Neural progenitor cell (in vitro differentiated cells): ENCODE measurements around the gene UBE2D2. TPM values are rescaled to one million over a fixed set of nuclear protein-coding genes. Genes with fewer than 3 reads are reported as not detected.
A peak's percentile ranks its signal among the peaks of the same experiment; 100 is the strongest.

Source experiments
- DNase-seq: peaks from one replicate; pipeline ENCODE4 v3.0.0-alpha.2; 2016; ENCODE audit warnings: low spot score
- H2AFZ ChIP-seq: fragments of 200-600 bp; sonication (generic); replicated peaks from 2 replicates; pipeline ENCODE4 v1.6.1; 2016; ENCODE audit warnings: antibody characterized with exemption
- H3F3A ChIP-seq: fragments of 200-600 bp; sonication (generic); 2 replicates; pipeline ENCODE4 v1.6.1; 2016; ENCODE audit warnings: antibody characterized with exemption, low read depth
- H3K27ac ChIP-seq: fragments of 200-600 bp; sonication (generic); 2 replicates; pipeline ENCODE4 v1.5.1; 2016; ENCODE audit warnings: mild to moderate bottlenecking
- H3K27me3 ChIP-seq: fragments of 200-600 bp; sonication (generic); 2 replicates; pipeline ENCODE4 v1.6.1; 2016; ENCODE audit warnings: mild to moderate bottlenecking, moderate library complexity
- H3K36me3 ChIP-seq: fragments of 200-600 bp; sonication (generic); 2 replicates; pipeline ENCODE4 v1.5.1; 2016
- H3K4me1 ChIP-seq: fragments of 200-600 bp; sonication (generic); 2 replicates; pipeline ENCODE4 v1.6.1; 2016; ENCODE audit warnings: mixed run types
- H3K4me2 ChIP-seq: fragments of 200-600 bp; sonication (generic); 2 replicates; pipeline ENCODE4 v1.6.1; 2016
- H3K4me3 ChIP-seq: fragments of 200-600 bp; sonication (generic); 2 replicates; pipeline ENCODE4 v1.5.1; 2016
- H3K79me2 ChIP-seq: fragments of 200-600 bp; sonication (generic); 2 replicates; pipeline ENCODE4 v1.6.1; 2016; ENCODE audit warnings: low read depth
- H3K9ac ChIP-seq: fragments of 200-600 bp; sonication (generic); 2 replicates; pipeline ENCODE4 v1.6.1; 2016
- H3K9me3 ChIP-seq: fragments of 200-600 bp; sonication (generic); 2 replicates; pipeline ENCODE4 v1.5.1; 2016; ENCODE audit warnings: low read depth
- H4K20me1 ChIP-seq: fragments of 200-600 bp; sonication (generic); 2 replicates; pipeline ENCODE4 v1.6.1; 2016; ENCODE audit warnings: low read depth
- H3K27ac Mint-ChIP-seq: 3 replicates; pipeline ENCODE4 v1.8.0; 2021; ENCODE audit warnings: mixed read lengths
- H3K27me3 Mint-ChIP-seq: 2 replicates; pipeline ENCODE4 v1.8.0; 2022; ENCODE audit warnings: low read depth, mild to moderate bottlenecking, inconsistent platforms, moderate library complexity, mixed read lengths; ENCODE audit not compliant: insufficient read depth
- H3K36me3 Mint-ChIP-seq: 3 replicates; pipeline ENCODE4 v1.8.0; 2021; ENCODE audit warnings: mixed read lengths
- H3K4me1 Mint-ChIP-seq: 3 replicates; pipeline ENCODE4 v1.8.0; 2021; ENCODE audit warnings: mixed read lengths
- H3K4me3 Mint-ChIP-seq: 3 replicates; pipeline ENCODE4 v1.8.0; 2021; ENCODE audit warnings: mild to moderate bottlenecking, moderate library complexity, mixed read lengths
- H3K9me3 Mint-ChIP-seq: 3 replicates; pipeline ENCODE4 v1.8.0; 2020; ENCODE audit warnings: mixed read lengths
- EZH2 ChIP-seq: fragments of 200-600 bp; sonication (generic); IDR thresholded peaks from 2 replicates; pipeline ENCODE4 v1.6.1; 2017; ENCODE audit warnings: antibody characterized with exemption, mild to moderate bottlenecking, moderate library complexity
- EZH2phosphoT487 ChIP-seq: fragments of 200-600 bp; sonication (generic); IDR thresholded peaks from 2 replicates; pipeline ENCODE4 v1.6.1; 2017; ENCODE audit warnings: antibody characterized with exemption
- small RNA-seq: library from RNA; depleted of rRNA; stranded (forward); fragments of <200 nt; gene quantifications from one replicate; pipeline ENCODE3, GENCODE V24; 2015
- total RNA-seq: library from RNA; depleted of rRNA; stranded (reverse); fragments of >200 nt; gene quantifications from 2 replicates; pipeline ENCODE4 v1.2.3, GENCODE V29; 2015; ENCODE audit warnings: low replicate concordance
- TF ChIP-seq, protein P1 (sequence below): fragments of 200-600 bp; sonication (generic); IDR thresholded peaks from 2 replicates; pipeline ENCODE4 v1.5.1; 2017; ENCODE audit warnings: antibody characterized with exemption, mild to moderate bottlenecking

UBE2D2 gene
- total RNA-seq, 1 donor from 2014 or later = 141 TPM

DNA sequence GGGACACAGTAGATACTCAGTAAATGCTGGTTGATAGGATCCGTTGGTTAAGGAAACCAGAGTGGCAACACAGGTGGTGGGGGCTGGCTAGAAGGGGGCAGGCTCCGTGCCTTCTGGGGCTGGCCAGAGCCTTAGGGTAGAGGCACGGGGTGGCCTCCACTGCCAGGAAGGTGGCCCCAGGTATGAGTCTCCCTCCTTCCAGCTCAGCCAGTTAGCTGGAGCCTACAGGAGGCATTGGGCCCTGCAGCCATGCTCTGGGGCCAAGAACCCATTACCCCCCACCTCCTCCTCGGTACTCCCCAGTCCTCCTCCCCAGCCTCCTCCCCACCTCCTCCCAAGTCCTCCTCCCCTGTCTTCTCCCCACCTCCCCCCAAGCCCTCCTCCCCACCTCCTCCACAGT lies 114.7 kb downstream of the UBE2D2 start:
- Mint-ChIP-seq H3K4me3 (no peak overlapping the region), H3K27me3 (peaks cover 3% of the 10 kb centered on the region), H3K4me1 (peaks cover 60% of the 10 kb centered on the region), H3K9me3 (no peaks in the 10 kb centered on the region), H3K27ac (no peak overlapping the region), H3K36me3 (peaks cover 5% of the 10 kb centered on the region)
- Histone ChIP-seq H3K79me2 (peaks cover 67% of the 10 kb centered on the region), H3K36me3 (no peaks in the 10 kb centered on the region), H3K4me1 (peaks cover 34% of the 10 kb centered on the region), H2AFZ (no peak overlapping the region), H3F3A (peaks cover 23% of the 10 kb centered on the region), H3K9ac (no peak overlapping the region), H3K9me3 (no peaks in the 10 kb centered on the region), H3K4me2 (no peak overlapping the region), H3K27me3 (no peaks in the 10 kb centered on the region), H3K27ac (no peak overlapping the region), H4K20me1 (peaks cover 48% of the 10 kb centered on the region), H3K4me3 (no peak overlapping the region)
- TF ChIP-seq, protein P1, sequence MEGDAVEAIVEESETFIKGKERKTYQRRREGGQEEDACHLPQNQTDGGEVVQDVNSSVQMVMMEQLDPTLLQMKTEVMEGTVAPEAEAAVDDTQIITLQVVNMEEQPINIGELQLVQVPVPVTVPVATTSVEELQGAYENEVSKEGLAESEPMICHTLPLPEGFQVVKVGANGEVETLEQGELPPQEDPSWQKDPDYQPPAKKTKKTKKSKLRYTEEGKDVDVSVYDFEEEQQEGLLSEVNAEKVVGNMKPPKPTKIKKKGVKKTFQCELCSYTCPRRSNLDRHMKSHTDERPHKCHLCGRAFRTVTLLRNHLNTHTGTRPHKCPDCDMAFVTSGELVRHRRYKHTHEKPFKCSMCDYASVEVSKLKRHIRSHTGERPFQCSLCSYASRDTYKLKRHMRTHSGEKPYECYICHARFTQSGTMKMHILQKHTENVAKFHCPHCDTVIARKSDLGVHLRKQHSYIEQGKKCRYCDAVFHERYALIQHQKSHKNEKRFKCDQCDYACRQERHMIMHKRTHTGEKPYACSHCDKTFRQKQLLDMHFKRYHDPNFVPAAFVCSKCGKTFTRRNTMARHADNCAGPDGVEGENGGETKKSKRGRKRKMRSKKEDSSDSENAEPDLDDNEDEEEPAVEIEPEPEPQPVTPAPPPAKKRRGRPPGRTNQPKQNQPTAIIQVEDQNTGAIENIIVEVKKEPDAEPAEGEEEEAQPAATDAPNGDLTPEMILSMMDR = no peak
- TF ChIP-seq EZH2phosphoT487 (no peak), EZH2 (no peak)
- DNase-seq = no peak

DNA sequence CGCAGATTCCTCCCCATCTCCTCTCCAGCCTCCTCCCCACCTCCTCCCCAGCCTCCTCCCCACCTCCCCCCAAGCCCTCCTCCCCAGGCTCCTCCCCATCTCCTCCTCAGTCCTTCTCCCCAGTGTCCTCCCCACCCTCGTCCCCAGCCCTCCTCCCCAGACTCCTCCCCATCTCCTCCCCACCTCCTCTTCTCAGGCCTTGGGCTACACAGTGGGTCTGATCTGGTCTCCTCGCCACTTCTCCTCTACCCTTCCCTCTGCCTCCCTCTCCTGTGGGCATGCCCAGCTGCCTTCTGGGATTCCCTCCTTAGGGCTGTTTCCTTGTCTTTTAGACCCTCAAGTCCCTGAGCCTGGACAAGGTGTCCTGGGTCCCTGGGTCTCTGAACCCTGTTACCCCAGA lies 115.3 kb downstream of the UBE2D2 start:
- Histone ChIP-seq H3K27ac (no peak overlapping the region), H3F3A (peaks cover 22% of the 10 kb centered on the region), H3K36me3 (no peaks in the 10 kb centered on the region), H3K27me3 (no peaks in the 10 kb centered on the region), H4K20me1 (peaks cover 45% of the 10 kb centered on the region), H3K9me3 (no peaks in the 10 kb centered on the region), H3K9ac (no peak overlapping the region), H3K79me2 (peaks cover 61% of the 10 kb centered on the region), H3K4me2 (peak overlapping the region; percentile 63), H3K4me1 (peaks cover 28% of the 10 kb centered on the region), H3K4me3 (no peak overlapping the region), H2AFZ (no peak overlapping the region)
- DNase-seq = no peak
- peak overlapping the region; percentile 67 for H3K4me3 Mint-ChIP-seq
- peaks cover 6% of the 10 kb centered on the region for H3K36me3 Mint-ChIP-seq
- peaks cover 57% of the 10 kb centered on the region for H3K4me1 Mint-ChIP-seq
- TF ChIP-seq, protein P1 = no peak
- TF ChIP-seq EZH2 = no peak
- H3K27me3 Mint-ChIP-seq = peaks cover 3% of the 10 kb centered on the region
- H3K27ac Mint-ChIP-seq = peak overlapping the region; percentile 80
- no peaks in the 10 kb centered on the region for H3K9me3 Mint-ChIP-seq

DNA sequence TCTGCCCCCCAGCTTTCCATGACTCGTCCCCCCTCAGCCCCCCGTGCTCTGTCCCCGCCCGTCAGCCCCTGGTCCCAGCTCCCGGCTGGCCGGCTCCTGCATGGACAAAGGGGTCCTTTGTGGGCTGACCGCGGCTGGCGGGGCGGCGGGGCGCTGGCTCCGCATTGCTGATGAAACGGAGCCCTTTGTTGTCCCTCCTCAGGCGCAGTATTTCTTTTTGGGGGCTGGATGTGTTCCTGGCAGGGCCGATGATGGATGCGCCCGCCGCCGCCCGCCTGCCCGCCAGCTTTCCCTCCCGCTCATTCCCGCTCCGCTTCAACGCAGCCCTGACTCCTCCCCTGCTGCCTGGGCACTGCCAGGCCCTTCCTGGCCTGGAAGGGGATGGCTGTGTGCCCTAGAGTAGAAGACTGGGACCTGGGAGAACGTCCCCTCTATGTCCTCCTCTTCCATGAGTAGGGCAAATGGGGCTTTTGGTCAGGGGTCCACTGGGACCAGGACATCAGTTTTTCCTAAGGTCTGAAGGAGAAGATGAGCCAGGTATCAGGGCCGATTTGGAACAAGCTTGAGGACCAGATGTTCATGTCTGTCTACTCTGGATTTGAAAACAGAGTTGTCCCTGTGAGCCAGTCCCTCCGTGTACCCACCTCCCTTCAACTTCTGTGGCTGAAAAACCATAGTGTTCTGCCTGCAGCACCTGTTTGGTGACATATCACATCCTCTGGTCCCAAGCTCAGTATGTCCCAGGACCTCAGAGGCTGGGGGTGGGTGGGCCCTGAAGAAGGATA lies 116.0 kb downstream of the UBE2D2 start:
- Mint-ChIP-seq H3K36me3 (peaks cover 10% of the 10 kb centered on the region), H3K9me3 (no peaks in the 10 kb centered on the region), H3K4me1 (peaks cover 56% of the 10 kb centered on the region), H3K4me3 (peak overlapping the region; percentile 72), H3K27ac (peak overlapping the region; percentile 98), H3K27me3 (no peaks in the 10 kb centered on the region)
- no peak overlapping the region for H3K9ac ChIP-seq
- peaks cover 54% of the 10 kb centered on the region for H3K79me2 ChIP-seq
- H3K4me3 ChIP-seq = no peak overlapping the region
- H3K9me3 ChIP-seq = no peaks in the 10 kb centered on the region
- no peaks in the 10 kb centered on the region for H3K36me3 ChIP-seq
- H4K20me1 ChIP-seq = peaks cover 45% of the 10 kb centered on the region
- H3K27ac ChIP-seq = no peak overlapping the region
- no peak for TF ChIP-seq EZH2
- no peak for TF ChIP-seq EZH2phosphoT487
- TF ChIP-seq, protein P1 = no peak
- H2AFZ ChIP-seq = no peak overlapping the region
- H3K27me3 ChIP-seq = no peaks in the 10 kb centered on the region
- DNase-seq = peak; percentile 84
- H3F3A ChIP-seq = peaks cover 16% of the 10 kb centered on the region
- H3K4me1 ChIP-seq = peaks cover 24% of the 10 kb centered on the region
- H3K4me2 ChIP-seq = peak overlapping the region; percentile 63

Small RNA genes within 50 kb of the gene (small RNA-seq; reads per million reads assigned to genes)
- not detected for gene RF00019

Other genes starting within 250 kb of the UBE2D2 start
- 115 and 201 TPM in 2 replicates for gene PAIP2, start 219.5 kb upstream of the UBE2D2 start, total RNA-seq
- gene SLC23A1, start 178.0 kb upstream of the UBE2D2 start, total RNA-seq = not detected in 2 replicates
- 0.53 TPM in 1 of 2 replicates, not detected in the other for gene MZB1, start 171.4 kb upstream of the UBE2D2 start, total RNA-seq
- gene PROB1, start 166.2 kb upstream of the UBE2D2 start, total RNA-seq = 0.67 and 2.6 TPM in 2 replicates
- gene SPATA24, start 157.2 kb upstream of the UBE2D2 start, total RNA-seq = 15.2 and 15.7 TPM in 2 replicates
- gene DNAJC18, start 121.8 kb upstream of the UBE2D2 start, total RNA-seq = 13.7 and 21.7 TPM in 2 replicates
- gene ECSCR, start 98.6 kb upstream of the UBE2D2 start, total RNA-seq = not detected in 2 replicates
- gene SMIM33, start 90.3 kb upstream of the UBE2D2 start, total RNA-seq = not detected in 2 replicates
- 0.07 and 0.19 TPM in 2 replicates for gene STING1, start 78.6 kb upstream of the UBE2D2 start, total RNA-seq
- gene CXXC5, start 87.0 kb downstream of the UBE2D2 start, total RNA-seq = 17.2 and 25.6 TPM in 2 replicates
- gene PSD2, start 234.5 kb downstream of the UBE2D2 start, total RNA-seq = 0.09 and 0.53 TPM in 2 replicates